ENCODE data around the gene TIMM17B.
"Not testable (repeated sequence)": the region's sequence is repeated elsewhere in the genome, so short reads cannot be mapped to it uniquely, and the experiment has no call there.

The TIMM17B gene

DNA sequence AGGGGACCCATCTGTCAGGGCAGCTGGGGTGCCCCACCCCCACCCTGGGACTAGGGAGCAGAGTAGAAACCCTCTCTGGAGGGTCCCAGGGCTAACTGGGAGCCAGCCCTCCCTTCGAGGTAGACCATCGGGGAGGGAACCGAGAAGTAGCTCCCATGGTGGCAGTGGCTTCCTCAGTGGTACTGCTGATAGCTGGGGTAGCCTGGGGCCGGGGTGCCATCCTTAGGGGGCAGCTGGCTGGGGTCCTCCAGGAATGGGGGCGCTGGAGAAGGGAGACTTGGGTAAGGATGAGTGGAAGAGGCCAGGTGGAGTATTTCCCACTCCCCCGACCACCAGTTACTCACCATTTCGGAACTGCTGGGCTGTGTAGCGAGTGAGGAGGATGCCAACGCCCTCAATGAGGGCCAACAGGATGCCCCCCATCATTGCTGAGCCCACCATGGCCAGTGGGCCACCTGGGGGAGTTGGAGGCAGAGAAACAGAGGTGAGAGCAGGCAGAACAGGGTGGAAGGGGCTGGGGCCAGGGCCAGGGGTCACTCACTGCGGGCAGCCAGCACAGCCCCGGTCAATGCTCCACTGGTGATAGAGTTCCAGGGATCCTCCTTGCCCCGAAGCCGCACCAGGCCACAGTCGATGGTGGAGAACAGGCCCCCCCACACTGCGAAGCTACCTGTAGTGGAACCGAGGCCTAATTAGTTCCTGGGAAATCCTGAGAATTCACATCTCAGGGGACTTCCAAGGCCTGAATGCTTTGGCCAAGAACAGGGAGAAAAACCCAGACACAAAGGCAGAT is 3.8 kb downstream of the TIMM17B start:
- DNase-seq: no peak

DNA sequence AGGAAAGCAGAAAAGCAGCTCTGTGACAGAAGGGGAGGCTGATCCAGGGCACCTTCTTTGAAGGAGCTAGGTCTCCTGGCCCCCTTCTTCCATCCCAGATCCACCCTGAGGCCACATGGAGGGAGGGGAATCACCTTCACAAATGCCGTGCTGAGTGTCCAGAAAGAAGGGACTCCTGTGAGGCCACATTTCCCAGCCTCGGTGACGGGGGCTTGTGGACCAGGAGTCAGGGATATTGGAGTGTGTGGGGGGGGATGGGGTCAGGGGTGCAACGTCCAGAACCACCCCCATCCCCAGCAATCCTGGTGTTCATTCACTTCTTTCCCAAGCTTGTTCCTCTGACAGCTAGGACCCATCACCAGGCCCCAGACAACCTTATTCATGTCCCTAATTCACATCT is 4.7 kb downstream of the TIMM17B start:
- DNase-seq: no peak

DNA sequence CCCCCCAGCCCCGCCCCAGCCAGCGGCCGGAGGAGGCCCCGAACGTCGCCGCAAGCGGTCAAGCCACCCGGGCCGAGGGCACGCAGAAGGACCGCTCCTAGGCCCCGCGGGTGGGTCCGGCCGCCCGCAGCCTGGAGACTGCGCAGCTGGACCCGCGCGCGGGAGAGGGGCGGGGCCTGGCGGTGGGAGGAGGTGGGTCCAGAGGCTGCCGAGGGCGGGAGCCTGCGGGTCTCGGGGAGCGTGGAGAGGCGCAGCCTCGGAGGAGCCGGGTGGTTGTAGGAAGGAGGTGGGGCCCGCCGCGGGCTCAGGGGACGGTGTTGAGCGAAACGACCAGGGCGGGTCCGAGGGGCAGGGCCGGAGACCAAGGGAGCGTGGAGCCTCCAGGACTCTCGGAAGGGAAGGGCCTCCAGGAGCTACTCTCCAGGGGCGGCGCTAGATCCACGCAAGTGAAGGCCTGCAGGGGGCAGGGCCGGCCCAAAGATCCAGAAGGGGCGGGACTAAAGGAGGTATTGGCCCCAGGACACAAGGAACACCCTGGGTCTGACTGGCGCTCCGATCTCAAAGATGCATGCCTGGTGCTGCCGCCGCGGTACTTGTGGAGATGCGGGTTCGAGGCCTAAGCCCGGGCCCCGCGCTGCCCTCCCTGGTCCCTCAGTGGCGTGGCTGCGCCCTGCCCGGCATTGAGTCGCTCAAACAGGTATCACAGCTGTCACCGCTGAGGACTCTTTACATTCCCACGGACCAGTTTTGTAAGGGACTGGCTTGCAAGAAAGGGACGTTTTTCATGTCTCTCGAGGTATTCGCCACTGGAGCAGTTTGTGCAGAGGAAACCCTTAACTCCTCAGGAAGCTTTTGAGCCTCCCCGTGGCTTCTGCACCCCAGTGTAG is 5.9 kb downstream of the TIMM17B start:
- peak; percentile 67 to 71 for DNase-seq

DNA sequence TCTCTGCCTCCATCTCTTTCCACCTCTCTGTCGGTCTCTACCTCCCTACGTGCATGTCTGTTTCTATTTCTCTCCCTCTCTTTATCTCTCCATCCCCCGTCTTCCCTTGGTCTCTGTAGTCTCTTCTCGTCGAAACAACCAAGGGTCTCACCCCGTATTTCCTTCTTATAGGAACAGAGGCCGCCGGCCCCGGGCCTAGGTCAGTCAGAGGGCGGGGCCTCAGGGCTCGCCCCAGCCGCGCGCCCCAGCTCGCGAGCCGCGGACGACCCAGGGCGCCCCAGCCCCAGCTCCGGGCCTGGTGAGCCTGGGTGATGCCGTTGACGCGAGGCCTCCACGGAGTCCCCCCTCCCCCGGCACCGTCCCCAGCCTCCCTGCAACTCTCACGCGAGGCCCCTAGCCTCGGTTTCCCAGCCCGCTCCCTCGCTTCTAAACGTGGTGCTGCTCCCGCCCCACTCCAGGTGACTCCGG is 6.6 kb downstream of the TIMM17B start:
- DNase-seq: no peak

DNA sequence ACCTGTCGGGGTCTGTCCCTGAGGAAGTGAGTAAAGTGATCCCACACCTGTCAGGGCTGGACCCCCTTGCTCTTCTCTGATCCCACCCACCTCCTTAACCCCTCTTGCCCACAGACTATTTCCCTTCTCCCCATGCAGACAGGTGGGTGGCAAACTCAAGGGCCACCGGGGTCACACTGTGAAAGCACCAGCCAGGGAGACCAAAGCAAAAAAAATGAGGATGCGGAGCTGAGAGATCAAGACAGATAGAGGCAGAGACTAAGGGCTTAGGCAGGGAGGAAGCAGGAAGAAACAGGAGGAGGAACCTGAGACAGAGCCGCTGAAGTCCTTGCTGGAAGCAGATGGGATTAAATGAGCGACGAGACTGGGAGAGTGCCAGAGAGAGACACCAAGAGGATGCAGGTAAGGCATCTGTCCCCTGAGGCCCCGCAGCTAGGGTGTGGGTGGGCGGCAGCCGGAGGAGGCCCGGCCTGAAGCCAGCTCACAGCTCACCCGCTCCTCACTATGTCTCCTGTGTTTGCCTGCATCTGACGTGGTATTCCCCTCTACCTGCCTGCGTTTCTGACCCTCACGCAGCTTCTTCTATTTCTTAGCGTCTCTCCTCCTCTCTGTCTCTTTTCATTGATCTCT is 7.2 kb downstream of the TIMM17B start:
- no peak for DNase-seq

DNA sequence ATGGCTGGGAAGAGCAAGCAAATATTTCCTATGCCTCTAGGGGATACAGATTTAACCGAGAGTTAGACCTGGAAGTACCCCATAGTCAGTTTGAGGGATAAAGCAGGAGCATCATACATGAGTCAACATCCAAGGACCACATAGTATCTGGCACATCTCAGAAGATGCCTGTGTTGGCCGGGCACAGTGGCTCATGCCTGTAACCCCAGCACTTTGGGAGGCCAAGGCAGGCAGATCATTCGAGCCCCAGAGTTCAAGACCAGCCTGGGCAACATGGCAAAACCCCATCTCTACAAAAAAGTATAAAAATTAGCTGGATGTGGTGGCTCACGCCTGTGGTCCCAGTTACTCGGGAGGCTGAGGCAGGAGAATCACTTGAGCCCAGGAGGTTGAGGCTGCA is 11.0 kb downstream of the TIMM17B start:
- not testable (repeated sequence) for DNase-seq

DNA sequence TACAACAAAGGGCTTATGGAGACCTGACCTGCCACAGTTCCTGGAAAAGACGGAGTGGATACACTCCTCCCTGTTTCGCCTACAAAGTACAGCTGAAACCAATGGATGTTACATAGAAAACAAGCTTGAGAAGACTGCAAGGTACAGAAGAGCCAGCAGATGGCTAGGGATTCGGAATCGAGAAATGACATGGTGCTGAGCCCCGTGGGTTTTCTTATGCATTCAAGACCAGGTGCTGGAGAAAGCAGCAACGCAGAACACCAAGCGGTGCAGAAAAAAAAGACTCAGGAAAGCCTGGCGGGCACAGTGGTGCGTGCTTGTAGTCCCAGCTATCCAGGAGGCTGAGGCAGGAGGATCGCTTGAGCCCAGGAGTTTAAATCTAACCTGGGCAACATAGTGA is 13.8 kb downstream of the TIMM17B start:
- no peak for DNase-seq

DNA sequence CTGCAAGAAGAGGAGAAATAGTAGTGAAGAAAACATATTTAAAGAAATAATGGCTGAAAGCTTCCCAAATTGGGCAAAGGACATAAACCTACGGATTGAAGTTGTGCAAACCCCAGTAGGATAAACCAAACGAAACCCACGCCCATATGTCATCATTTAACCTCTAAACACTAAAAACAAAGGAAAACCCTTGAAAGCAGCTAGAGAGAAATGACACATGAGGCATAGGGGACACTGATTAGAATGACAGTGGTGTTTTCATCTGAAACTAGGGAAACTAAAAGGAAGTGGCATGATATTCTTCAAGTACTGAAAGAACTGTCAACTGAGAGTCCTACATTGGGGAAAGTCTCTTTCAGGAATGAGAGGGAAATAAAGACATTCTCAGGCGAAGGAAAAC is 20.6 kb downstream of the TIMM17B start:
- DNase-seq: not testable (repeated sequence)

DNA sequence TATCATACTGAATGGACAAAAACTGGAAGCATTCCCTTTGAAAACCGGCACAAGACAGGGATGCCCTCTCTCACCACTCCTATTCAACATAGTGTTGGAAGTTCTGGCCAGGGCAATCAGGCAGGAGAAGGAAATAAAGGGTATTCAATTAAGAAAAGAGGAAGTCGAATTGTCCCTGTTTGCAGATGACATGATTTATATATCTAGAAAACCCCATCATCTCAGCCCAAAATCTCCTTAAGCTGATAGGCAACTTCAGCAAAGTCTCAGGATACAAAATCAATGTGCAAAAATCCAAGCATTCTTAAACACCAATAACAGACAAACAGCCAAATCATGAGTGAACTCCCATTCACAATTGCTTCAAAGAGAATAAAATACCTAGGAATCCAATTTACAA is 25.6 kb downstream of the TIMM17B start:
- not testable (repeated sequence) for DNase-seq

DNA sequence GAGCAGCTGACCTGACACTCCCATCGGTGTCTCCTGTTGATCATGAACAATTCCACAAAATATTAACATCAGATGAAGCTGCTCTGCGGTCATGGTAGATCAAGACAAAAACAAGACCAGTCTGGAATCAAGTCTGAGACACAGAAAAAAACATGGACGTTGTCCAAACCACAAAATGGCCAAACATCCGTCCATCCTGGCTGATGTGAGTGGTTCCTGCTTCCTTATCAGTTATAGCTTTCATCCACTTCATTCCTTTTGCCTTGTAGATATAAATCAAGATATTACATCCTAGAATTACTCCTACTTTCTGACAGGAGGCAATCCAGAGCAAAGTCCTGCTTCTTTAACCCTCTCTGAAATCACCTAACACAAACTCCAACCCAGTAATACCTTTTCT is 33.4 kb downstream of the TIMM17B start:
- DNase-seq: no peak

DNA sequence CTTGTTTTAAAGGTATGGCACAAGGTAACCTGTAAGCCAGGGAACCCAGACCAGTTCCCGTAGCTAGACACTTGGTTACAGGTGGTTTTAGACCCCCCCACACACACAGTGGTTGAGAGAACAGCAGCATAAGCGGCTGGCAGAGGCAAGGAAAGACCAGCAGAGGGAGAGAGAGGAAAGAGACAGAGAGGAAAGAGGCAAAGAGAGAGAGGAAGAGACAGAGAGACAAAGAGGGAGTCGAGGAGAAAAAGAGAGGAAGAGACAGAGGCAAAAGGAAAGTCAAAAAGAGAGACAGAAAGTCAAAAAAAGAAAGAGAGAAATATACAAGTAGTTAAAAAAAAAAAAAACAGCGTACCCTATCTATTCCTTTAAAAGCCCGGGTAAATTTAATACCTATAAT is 42.7 kb downstream of the TIMM17B start:
- no peak for DNase-seq

DNA sequence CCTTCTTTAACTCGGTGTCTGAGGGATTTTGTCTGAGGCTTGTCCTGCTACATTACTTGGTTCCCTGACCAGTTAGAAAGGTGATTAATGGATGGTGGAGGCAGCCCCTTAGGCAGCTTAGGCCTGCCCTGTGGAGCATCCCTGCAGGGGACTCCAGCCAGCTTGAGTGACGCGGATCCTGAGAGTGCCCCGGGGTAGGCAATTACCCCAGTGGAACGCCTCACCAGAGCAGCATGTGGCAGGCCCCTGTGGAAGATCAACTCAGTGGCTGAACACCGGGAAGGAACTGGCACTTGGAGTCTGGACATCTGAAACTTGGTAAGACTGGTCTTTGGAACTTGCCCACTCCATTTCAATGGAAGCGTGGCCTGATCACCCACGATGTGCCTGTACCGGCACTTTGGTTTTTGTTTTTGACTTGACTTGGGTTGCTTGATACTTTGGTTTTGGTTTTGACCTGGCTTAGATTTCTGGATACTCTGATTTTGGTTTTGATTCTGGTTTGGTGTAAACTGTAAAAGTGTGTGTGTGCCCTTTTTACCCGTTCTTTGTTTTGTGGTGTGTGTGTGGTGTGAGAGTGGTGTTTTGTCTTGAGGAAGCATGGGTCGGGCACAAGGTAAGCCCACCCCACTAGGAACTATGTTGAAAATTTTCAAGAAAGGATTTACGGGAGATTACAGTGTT is 43.3 kb downstream of the TIMM17B start:
- not testable (repeated sequence) for DNase-seq

DNA sequence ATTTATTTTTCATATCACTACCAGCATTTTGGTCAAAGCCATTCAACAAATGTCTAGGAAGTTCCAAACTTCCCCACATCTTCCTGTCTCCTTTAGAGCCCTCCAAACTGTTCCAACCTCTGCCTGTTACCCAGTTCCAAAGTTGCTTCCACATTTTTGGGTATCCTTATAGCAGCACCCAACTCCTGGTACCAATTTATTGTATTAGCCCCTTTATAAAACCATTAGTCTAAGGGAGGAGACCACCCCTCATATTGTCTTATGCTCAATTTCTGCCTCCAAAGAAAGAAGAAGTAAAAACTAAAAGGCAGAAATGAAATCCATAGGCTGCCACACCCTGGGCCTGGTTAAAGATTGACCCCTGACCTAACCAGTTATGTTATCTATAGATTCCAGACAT is 44.1 kb downstream of the TIMM17B start:
- not testable (repeated sequence) for DNase-seq

DNA sequence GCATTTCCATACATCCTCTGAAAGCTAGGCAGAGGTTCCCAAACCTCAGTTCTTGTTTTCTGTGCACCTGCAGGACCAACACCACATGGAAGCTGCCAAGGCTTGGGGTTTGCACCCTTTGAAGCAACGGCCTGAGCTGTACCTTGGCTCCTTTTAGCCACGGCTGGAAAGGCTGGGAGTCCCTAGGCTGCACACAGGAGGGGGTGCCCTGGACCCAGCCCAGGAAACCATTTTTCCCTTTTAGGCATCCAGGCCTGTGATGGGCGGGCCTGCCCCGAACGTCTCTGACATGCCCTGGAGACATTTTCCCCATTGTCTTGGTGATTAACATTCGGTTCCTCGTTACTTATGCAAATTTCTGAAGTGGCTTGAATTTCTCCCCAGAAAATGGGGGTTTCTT is 44.7 kb downstream of the TIMM17B start:
- DNase-seq: no peak

DNA sequence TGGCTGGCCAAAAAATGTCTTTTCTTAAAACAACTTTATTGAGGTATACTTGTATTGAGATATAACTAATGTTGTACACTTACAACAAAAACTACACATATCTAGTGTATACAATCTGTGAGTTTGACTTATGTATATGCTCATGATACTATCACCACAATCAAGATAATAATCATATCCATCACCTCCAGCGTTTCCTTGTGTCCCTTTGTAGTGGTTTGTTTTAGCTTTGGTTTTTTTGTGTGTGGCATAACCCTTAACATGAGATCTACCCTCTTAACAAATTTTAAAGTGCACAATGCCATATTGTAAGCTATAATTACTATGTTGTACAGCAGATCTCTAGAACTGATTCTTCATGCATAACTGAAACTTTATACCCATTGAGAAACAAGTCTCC is 48.7 kb downstream of the TIMM17B start:
- no peak for DNase-seq
